Measurements from ENCODE around the gene CYB561D1.

CYB561D1 gene

DNA sequence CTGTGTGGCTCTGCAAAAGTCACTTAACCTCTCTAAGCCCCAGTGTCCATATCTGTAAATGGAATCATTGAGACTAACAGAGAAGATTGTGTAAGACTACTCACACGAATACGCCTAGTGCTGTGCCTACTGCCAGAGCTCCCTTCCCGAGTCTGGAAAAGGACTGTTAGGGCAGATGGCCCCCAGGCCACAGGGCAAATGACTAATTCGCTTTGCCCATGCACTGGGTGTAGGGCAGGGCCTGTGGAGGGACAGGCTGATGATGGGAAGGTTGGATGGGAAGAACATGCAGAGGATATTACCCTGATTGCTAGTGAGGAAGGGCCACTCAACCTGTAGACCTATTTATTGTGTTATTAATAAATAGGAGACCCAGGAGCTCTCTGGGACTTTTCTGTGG lies 41.6 kb downstream of the CYB561D1 start:
- H3K27ac ChIP-seq = no peak overlapping the region
- DNase-seq (ENCODE audit: low spot score) = no peak
- POLR2A ChIA-PET (ENCODE audit: low non-redundant PET) = no interaction called here
- TF ChIP-seq CTCF (conservative IDR thresholded peaks at IDR 0.05; ENCODE audit: low read depth) = no peak
- CTCF ChIA-PET = interaction anchor here (1.3 to 6.9 kb wide), 2 partner anchors 45 to 105 kb away, joined by 3 to 180 read pairs; partner anchors contain the start of gene CYB561D1

DNA sequence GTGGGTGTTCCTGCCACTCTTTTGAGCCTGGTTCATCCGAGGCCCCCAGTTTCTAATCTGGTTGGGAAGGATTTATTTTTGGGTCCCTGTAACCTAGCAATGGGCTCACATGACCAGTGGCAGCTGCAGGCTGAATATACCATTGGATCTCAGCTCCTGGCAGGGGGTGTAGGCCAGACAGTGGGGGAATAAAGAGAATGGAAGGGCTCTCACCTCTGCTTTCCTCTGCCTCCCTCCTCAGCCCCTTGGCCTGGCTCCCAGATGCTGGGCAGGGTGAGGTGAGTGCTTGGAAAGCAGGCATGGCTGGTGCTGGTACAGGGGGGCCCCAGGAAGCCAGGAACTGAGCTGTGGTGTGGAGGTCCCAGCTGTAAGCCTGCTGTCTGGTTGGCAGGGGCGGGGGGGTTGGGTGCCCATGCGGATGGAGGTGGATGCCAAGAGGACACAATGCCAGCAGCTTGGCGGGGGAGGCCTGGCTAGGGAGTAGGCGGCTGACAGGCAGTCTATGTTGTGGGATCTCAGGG lies 42.1 kb downstream of the CYB561D1 start:
- DNase-seq (ENCODE audit: low spot score) = no peak
- TF ChIP-seq CTCF (conservative IDR thresholded peaks at IDR 0.05; ENCODE audit: low read depth) = no peak
- POLR2A ChIA-PET (ENCODE audit: low non-redundant PET) = no interaction called here
- CTCF ChIA-PET = interaction anchor here (1.3 to 6.9 kb wide), 2 partner anchors 46 to 104 kb away, joined by 3 to 180 read pairs; partner anchors contain the start of gene CYB561D1
- no peak overlapping the region for H3K27ac ChIP-seq

DNA sequence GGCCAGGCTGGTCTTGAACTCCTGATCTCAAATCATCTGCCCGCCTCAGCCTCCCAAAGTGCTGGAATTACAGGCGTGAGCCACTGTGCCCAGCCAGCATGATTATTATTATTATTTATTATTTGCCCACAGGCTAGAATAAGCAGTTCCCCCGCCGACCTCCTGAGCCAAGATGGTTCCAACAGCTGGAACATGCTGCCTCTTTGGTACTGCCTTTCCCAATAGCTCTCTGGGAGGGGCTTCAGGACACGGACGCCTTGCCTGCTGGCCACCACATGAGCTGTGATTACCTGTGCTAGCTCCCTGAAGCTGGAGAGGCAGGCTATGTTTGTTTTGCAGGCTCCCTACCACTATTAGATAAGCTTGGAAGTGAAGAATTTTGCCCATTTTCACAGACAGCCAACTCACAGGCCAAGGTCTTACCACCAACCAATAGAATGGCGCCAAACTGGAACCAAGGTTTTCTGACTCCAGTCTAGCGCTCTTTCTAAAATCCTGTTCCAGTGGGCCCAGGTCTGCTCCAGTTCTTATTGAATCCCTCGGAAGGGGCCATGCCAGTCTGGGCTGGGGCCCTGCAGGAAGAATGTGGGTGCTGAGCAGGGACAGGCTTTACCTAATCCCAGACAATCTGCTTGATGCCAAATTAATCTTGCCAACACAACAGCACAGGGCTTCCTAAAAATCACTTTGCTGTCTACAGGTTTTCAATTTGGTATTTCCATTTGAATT lies 43.7 kb downstream of the CYB561D1 start:
- CTCF ChIA-PET = no interaction called here
- POLR2A ChIA-PET (ENCODE audit: low non-redundant PET) = interaction anchor here (1.1 kb wide), 1 partner anchor 11 kb away, joined by 3 read pairs; the partner anchor contains the start of gene GNAI3
- no peak for DNase-seq (ENCODE audit: low spot score)
- H3K27ac ChIP-seq = no peak overlapping the region
- no peak for TF ChIP-seq CTCF (conservative IDR thresholded peaks at IDR 0.05; ENCODE audit: low read depth)

DNA sequence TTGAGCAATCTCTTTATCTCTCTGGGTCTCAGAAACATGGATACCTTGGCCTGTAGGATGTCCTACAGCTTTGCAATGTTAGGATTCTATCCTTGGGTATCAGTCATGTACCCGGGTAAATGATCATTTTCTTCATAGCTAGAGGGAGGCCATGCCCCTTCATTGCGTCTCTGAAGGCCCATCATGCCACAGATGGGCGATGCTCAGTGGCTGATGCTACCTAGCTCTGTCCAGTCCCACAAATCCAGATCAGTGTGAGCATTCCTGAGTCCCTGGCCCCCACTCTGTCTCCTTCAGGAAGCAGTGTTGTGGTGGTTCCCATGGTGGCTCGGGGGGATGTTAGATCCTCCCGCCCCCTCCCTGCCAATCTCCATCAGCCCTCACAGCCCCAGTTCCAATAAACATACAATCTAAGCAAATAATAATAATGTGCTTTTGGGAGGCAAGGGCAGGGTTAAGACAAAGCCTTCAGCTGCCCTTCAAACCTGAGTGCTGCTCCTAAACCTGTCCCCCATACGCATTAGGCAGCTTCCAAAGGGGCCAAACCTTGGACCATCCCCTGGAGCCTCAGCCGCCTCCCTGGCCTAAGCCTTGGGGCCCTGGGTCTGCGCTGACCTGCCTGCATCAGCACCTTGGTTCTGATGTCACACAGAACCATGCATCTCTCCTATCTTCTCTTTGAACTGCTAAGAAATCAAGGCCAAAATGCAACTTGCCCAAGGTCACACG lies 45.1 kb downstream of the CYB561D1 start:
- DNase-seq (ENCODE audit: low spot score) = no peak
- no peak overlapping the region for H3K27ac ChIP-seq
- ChIA-PET CTCF (interaction anchor here (0.6 kb wide), 2 partner anchors 48 to 107 kb away, joined by 3 read pairs; no protein-coding TSS in a partner anchor), POLR2A (ENCODE audit: low non-redundant PET) (interaction anchor here (1.1 kb wide), 1 partner anchor 9 kb away, joined by 3 read pairs; the partner anchor contains the start of gene GNAI3)
- no peak for TF ChIP-seq CTCF (conservative IDR thresholded peaks at IDR 0.05; ENCODE audit: low read depth)

DNA sequence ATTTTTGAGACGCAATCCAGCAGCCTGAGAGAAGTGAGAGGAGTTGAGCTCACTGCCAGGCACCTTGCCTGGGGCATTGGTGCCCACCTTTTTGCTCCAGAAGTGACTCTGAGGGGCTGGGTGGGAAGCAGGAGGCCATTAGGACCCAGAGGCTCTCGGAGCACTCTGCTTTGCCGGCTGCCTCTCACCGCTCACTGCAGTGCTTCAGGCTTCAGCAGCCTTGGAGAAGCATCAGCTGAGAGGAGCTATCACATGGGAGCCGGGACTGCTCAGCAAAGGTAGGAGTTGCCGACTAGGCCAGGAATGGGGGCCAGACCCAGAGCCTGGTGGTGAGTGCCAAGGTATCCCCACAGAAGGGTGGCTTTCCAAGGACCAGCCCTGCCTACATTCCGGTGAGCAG lies 45.8 kb downstream of the CYB561D1 start, which contains the start of gene GPR61:
Gene GPR61 (plus strand): TSS at position 197 of the 400 bp plus-strand sequence. CDS start 3,151 bp downstream, outside the sequence.
- ChIA-PET CTCF (interaction anchor here (0.6 kb wide), 1 partner anchor 106 kb away, joined by 3 read pairs; no protein-coding TSS in a partner anchor), POLR2A (ENCODE audit: low non-redundant PET) (no interaction called here)
- H3K27ac ChIP-seq = no peak within 1 kb of the TSS
- no peak for DNase-seq (ENCODE audit: low spot score)
- no peak for TF ChIP-seq CTCF (conservative IDR thresholded peaks at IDR 0.05; ENCODE audit: low read depth)

GRCh38 chr1:109541102-109541501 lies 47.2 kb downstream of the CYB561D1 start:
- DNase-seq (ENCODE audit: low spot score) = no peak
- no peak overlapping the region for H3K27ac ChIP-seq
- ChIA-PET CTCF (interaction anchor here (0.6 to 1.5 kb wide), 3 partner anchors 9 to 492 kb away, joined by 3 to 6 read pairs (median 3); no protein-coding TSS in a partner anchor), POLR2A (ENCODE audit: low non-redundant PET) (no interaction called here)
- TF ChIP-seq CTCF (conservative IDR thresholded peaks at IDR 0.05; ENCODE audit: low read depth) = no peak

All from RWPE1 (cell line).